ENCODE data around the gene MRM2. TPM values are rescaled to one million over a fixed set of nuclear protein-coding genes. Genes with fewer than 3 reads are reported as not detected.

MRM2 gene
- total RNA-seq, 1 donor = 21.4 TPM

GRCh38 chr7:2288503-2288902, 46.5 kb upstream of the MRM2 start:
- H3K4me3 ChIP-seq (ENCODE audit: insufficient read depth, low read length) = no peak overlapping the region
- no peak for TF ChIP-seq CTCF (IDR thresholded peaks at IDR 0.05; ENCODE audit: extremely low read depth, low read depth, low read length)
- no peaks in the 10 kb centered on the region for H4K20me1 ChIP-seq (ENCODE audit: insufficient read depth, low read length)
- H3K27ac ChIP-seq (ENCODE audit: low read depth, low read length) = no peak overlapping the region
- DNase-seq (ENCODE audit: insufficient read length, low spot score, missing footprints) = peak; percentile 72
- H3K9me3 ChIP-seq (ENCODE audit: low read depth, low read length) = no peaks in the 10 kb centered on the region
- peaks cover 63% of the 10 kb centered on the region for H3K79me2 ChIP-seq (ENCODE audit: insufficient read depth, low read length)
- H3K36me3 ChIP-seq (ENCODE audit: insufficient read depth, low read length) = no peaks in the 10 kb centered on the region
- H3K27me3 ChIP-seq (ENCODE audit: insufficient read depth, low read length) = no peaks in the 10 kb centered on the region
- no peak overlapping the region for H2AFZ ChIP-seq (ENCODE audit: low read length)
- no peaks in the 10 kb centered on the region for H3K4me1 ChIP-seq (ENCODE audit: insufficient read depth, low read length)
- H3K4me2 ChIP-seq (ENCODE audit: insufficient read depth, low read length) = no peak overlapping the region

- Histone ChIP-seq H2AFZ (ENCODE audit: low read length) (no peak overlapping the region), H3K4me2 (ENCODE audit: insufficient read depth, low read length) (no peak overlapping the region), H3K36me3 (ENCODE audit: insufficient read depth, low read length) (no peaks in the 10 kb centered on the region), H3K4me3 (ENCODE audit: insufficient read depth, low read length) (no peak overlapping the region), H3K27ac (ENCODE audit: low read depth, low read length) (no peak overlapping the region), H3K79me2 (ENCODE audit: insufficient read depth, low read length) (peaks cover 61% of the 10 kb centered on the region), H3K4me1 (ENCODE audit: insufficient read depth, low read length) (no peaks in the 10 kb centered on the region), H3K27me3 (ENCODE audit: insufficient read depth, low read length) (no peaks in the 10 kb centered on the region), H4K20me1 (ENCODE audit: insufficient read depth, low read length) (no peaks in the 10 kb centered on the region), H3K9me3 (ENCODE audit: low read depth, low read length) (no peaks in the 10 kb centered on the region)
- no peak for DNase-seq (ENCODE audit: insufficient read length, low spot score, missing footprints)
- TF ChIP-seq CTCF (IDR thresholded peaks at IDR 0.05; ENCODE audit: extremely low read depth, low read depth, low read length) = no peak
These were observed 45.7 kb upstream of the MRM2 start for GRCh38 chr7:2287745-2288144.

- Histone ChIP-seq H4K20me1 (ENCODE audit: insufficient read depth, low read length) (no peaks in the 10 kb centered on the region), H3K27ac (ENCODE audit: low read depth, low read length) (no peak overlapping the region), H3K36me3 (ENCODE audit: insufficient read depth, low read length) (no peaks in the 10 kb centered on the region), H3K4me2 (ENCODE audit: insufficient read depth, low read length) (no peak overlapping the region), H3K79me2 (ENCODE audit: insufficient read depth, low read length) (peaks cover 57% of the 10 kb centered on the region), H2AFZ (ENCODE audit: low read length) (no peak overlapping the region), H3K4me3 (ENCODE audit: insufficient read depth, low read length) (no peak overlapping the region), H3K27me3 (ENCODE audit: insufficient read depth, low read length) (no peaks in the 10 kb centered on the region), H3K4me1 (ENCODE audit: insufficient read depth, low read length) (peaks cover 9% of the 10 kb centered on the region), H3K9me3 (ENCODE audit: low read depth, low read length) (no peaks in the 10 kb centered on the region)
- TF ChIP-seq CTCF (IDR thresholded peaks at IDR 0.05; ENCODE audit: extremely low read depth, low read depth, low read length) = no peak
- no peak for DNase-seq (ENCODE audit: insufficient read length, low spot score, missing footprints)
These were observed 41.1 kb upstream of the MRM2 start for GRCh38 chr7:2283074-2283473.

- no peak overlapping the region for H2AFZ ChIP-seq (ENCODE audit: low read length)
- H3K27me3 ChIP-seq (ENCODE audit: insufficient read depth, low read length) = no peaks in the 10 kb centered on the region
- DNase-seq (ENCODE audit: insufficient read length, low spot score, missing footprints) = peak; percentile 75
- no peak overlapping the region for H3K27ac ChIP-seq (ENCODE audit: low read depth, low read length)
- no peak overlapping the region for H3K4me3 ChIP-seq (ENCODE audit: insufficient read depth, low read length)
- no peaks in the 10 kb centered on the region for H4K20me1 ChIP-seq (ENCODE audit: insufficient read depth, low read length)
- H3K79me2 ChIP-seq (ENCODE audit: insufficient read depth, low read length) = peaks cover 56% of the 10 kb centered on the region
- H3K4me1 ChIP-seq (ENCODE audit: insufficient read depth, low read length) = peaks cover 9% of the 10 kb centered on the region
- no peak for TF ChIP-seq CTCF (IDR thresholded peaks at IDR 0.05; ENCODE audit: extremely low read depth, low read depth, low read length)
- no peaks in the 10 kb centered on the region for H3K9me3 ChIP-seq (ENCODE audit: low read depth, low read length)
- no peak overlapping the region for H3K4me2 ChIP-seq (ENCODE audit: insufficient read depth, low read length)
- H3K36me3 ChIP-seq (ENCODE audit: insufficient read depth, low read length) = no peaks in the 10 kb centered on the region
These were observed 40.3 kb upstream of the MRM2 start for GRCh38 chr7:2282185-2282751.
